ENCODE data around the gene LCOR. TPM values are rescaled to one million over a fixed set of nuclear protein-coding genes. Genes with fewer than 3 reads are reported as not detected.
A peak's percentile ranks its signal among the peaks of the same experiment; 100 is the strongest.
"Not testable (repeated sequence)": the region's sequence is repeated elsewhere in the genome, so short reads cannot be mapped to it uniquely, and the experiment has no call there.

LCOR gene
- total RNA-seq, 1 donor from 2014 or later = 26.8 TPM

- no peak for ATAC-seq
These were observed 184.8 kb downstream of the LCOR start for GRCh38 chr10:97016728-97017473.

- ATAC-seq = no peak
These were observed 185.4 kb downstream of the LCOR start for GRCh38 chr10:97017474-97017903.

GRCh38 chr10:97018251-97019212, 186.4 kb downstream of the LCOR start:
- ATAC-seq = no peak

GRCh38 chr10:97019213-97019844, 187.2 kb downstream of the LCOR start:
- ATAC-seq = no peak

- ATAC-seq = no peak
These were observed 188.6 kb downstream of the LCOR start for GRCh38 chr10:97020452-97021400.

- no peak for ATAC-seq
These were observed 190.5 kb downstream of the LCOR start for GRCh38 chr10:97022616-97023015.

GRCh38 chr10:97023401-97024167, 191.5 kb downstream of the LCOR start:
- no peak for ATAC-seq

GRCh38 chr10:97024168-97025073, 192.3 kb downstream of the LCOR start:
- ATAC-seq = peak; percentile 72

GRCh38 chr10:97025613-97026242, 193.6 kb downstream of the LCOR start:
- ATAC-seq = peak; percentile 57

- no peak for ATAC-seq
These were observed 196.2 kb downstream of the LCOR start for GRCh38 chr10:97028126-97028831.

GRCh38 chr10:97028832-97029178, 196.7 kb downstream of the LCOR start:
- ATAC-seq = no peak

GRCh38 chr10:97029271-97029670, 197.2 kb downstream of the LCOR start:
- no peak for ATAC-seq

GRCh38 chr10:97030894-97031293, 198.8 kb downstream of the LCOR start:
- ATAC-seq = no peak

- ATAC-seq = no peak
These were observed 199.4 kb downstream of the LCOR start for GRCh38 chr10:97031459-97031858.

- ATAC-seq = no peak
These were observed 200.5 kb downstream of the LCOR start for GRCh38 chr10:97032624-97033023.

- ATAC-seq = not testable (repeated sequence)
These were observed 201.7 kb downstream of the LCOR start for GRCh38 chr10:97033841-97034240.

GRCh38 chr10:97034301-97034700, 202.2 kb downstream of the LCOR start:
- ATAC-seq = no peak

GRCh38 chr10:97034958-97035769, 203.1 kb downstream of the LCOR start:
- ATAC-seq = no peak
